Hematopoietic multipotent progenitor cell treated with erythropoietin and hydrocortisone succinate and interleukin-3 and kit ligand, for 15 days (in vitro differentiated cells): Measurements from ENCODE around the gene GJD3.
"Not testable (repeated sequence)": the region's sequence is repeated elsewhere in the genome, so short reads cannot be mapped to it uniquely, and the experiment has no call there.

ENCODE experiments used
- DNase-seq: peaks from one replicate; pipeline ENCODE4 v3.0.0-alpha.2; 2015; ENCODE audit warnings: low spot score

GJD3 gene

GRCh38 chr17:40367728-40368127, 3.2 kb upstream of the GJD3 start:
- not testable (repeated sequence) for DNase-seq

GRCh38 chr17:40366861-40367518, 2.5 kb upstream of the GJD3 start:
- DNase-seq = no peak

DNA sequence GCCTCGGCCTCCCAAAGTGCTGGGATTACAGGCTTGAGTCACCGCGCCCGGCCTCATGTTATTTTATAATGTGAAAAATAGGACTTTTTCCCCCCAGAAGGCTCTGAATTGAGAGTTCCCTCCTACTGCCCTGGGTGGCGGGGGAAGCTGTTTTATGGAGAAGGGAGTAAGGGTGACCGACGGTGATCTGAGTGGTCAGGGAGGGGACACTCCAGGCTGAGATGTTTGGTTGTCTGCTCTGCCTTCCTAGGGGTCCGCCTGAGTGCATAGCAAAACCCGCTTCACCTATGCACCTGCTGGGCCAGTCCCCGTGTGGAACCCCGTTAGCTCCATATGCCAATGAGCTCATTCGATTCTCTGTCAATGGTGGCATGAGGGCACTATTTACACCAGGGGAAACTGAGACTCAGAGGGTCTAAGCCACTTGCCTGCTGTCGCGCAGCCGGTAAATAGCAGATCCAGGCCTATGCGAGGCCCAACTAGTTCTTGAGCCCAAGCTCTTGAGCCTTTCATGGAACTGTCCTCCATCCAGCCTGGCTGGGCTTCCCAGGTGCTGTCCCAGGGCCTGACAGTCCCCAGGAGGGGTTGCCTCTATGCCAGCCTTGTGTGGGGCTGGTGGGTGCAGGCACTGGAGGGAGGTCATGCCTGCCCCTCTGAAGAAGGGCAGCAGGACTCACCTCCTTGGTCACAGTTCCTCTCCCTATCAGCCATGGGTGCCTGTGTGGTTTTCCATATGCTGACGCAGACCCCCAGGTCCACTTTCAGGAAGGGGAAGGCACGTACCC, 1.7 kb upstream of the GJD3 start:
- DNase-seq = no peak

GRCh38 chr17:40364906-40365305, 369 bp upstream of the GJD3 start:
- DNase-seq = no peak

DNA sequence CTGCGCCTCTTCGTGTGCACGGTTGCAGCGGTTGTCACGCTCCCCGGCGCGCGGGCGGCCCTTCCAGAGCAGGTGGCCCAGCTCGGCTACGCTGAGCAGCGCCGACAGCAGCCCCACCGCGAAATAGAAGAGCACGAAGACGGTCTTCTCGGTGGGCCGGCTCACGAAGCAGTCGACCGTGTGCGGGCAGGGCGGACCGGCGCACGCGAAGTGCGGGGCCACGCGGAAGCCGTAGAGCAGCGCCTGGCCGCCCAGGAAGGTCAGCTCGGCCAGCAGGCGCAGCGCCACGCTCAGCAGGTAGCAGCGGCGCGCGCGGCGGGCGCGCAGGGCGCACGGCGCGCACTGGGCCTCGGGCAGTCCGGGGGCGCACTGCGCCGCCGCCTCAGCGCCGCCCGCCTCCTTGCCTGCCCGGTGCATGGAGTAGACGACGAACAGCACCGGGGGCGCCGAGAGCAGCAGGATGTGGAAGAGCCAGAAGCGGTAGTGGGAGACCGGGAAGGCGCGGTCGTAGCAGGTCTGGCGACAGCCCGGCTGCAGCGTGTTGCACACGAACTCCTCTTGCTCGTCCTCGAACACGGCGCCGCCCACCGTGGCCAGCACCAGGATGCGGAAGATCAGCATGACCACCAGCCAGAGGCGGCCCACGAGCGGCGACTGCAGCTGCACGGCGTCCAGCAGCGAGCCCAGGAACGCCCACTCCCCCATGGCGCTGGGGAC, 1.3 kb downstream of the GJD3 start:
- DNase-seq = no peak

- DNase-seq = no peak
These were observed 1.8 kb downstream of the GJD3 start for GRCh38 chr17:40362696-40363110.

DNA sequence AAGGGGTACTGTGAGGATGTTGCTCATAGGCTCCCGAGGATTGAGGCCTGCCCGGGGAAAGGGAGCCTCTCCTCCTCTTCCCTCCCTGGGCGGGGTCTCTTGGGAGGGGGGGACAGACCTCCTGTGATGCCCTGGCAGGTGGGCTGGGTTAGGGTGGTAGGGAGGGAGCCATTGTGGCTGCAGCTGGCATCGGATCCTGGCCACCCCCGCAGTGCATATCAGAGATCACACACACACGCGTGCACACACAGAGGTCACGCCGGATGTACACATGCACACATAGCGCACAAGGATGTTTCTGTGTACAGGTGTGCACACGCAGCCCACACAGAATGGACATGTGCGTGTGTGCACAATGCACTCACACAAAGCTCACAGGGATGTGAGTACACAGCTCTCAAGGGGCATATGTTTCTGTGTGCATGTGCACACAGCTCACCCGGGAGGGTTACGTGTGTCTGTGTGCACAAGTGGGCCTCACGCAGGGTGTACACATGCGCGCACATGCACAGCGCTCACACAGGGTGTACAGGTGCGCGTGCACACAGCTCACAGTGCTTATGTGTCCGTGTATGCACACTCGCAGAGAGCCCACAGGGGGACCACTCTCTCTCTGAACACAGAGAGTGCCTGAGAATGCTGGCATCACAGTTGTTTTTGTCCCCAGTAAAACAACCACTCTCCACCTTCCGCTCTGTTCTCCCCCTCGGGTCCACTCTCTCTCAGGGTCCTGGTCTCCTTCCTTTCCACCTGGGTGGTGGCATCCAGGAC, 2.4 kb downstream of the GJD3 start:
- DNase-seq = no peak

DNA sequence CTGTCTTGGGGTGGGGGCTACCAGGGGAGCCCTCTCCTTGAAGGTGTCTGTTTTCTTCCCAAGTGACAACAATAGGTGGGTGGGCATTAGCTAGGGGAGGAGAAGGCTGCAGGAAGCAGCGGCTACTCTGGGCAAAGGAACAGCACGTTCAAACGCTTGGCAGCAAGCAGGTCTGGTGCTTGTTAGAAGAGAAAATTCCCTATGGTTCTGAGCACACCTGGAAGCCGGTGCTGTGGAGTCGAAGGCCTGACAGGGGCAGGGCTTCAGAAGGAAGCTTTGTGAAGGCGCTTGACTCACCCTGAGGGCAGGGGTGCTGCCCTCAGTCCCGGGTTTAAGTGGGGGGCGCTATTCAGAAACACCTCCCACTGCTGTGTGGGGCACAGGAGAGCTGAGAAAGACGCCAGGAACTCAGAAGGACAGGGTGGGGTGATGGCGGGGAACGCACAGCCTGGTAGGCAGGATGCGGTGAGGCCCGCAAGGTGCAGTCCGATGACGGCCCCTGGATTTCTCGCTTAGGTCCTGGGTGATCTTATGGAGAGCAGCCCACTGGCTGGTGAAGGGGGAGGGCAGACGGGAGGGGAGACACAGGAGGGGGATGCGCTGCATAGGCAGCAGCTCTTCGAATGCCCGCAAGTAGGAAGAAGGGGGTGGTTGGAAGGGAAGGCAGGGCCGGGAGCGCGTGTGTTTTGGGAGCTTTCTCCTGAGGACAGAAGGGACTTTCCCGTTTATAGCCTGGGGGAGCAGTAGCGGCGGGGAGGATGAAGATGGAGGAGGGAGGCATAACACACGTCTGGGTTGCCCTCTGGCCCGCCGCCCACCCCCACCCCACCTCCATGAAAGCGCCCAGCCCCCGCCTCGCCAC, 3.2 kb downstream of the GJD3 start:
- DNase-seq = no peak

GRCh38 chr17:40360091-40360490, 4.4 kb downstream of the GJD3 start:
- no peak for DNase-seq

- peak; percentile 82 for DNase-seq
These were observed 6.1 kb downstream of the GJD3 start for GRCh38 chr17:40358323-40359038.

GRCh38 chr17:40356990-40357881, 7.3 kb downstream of the GJD3 start:
- DNase-seq = no peak

DNA sequence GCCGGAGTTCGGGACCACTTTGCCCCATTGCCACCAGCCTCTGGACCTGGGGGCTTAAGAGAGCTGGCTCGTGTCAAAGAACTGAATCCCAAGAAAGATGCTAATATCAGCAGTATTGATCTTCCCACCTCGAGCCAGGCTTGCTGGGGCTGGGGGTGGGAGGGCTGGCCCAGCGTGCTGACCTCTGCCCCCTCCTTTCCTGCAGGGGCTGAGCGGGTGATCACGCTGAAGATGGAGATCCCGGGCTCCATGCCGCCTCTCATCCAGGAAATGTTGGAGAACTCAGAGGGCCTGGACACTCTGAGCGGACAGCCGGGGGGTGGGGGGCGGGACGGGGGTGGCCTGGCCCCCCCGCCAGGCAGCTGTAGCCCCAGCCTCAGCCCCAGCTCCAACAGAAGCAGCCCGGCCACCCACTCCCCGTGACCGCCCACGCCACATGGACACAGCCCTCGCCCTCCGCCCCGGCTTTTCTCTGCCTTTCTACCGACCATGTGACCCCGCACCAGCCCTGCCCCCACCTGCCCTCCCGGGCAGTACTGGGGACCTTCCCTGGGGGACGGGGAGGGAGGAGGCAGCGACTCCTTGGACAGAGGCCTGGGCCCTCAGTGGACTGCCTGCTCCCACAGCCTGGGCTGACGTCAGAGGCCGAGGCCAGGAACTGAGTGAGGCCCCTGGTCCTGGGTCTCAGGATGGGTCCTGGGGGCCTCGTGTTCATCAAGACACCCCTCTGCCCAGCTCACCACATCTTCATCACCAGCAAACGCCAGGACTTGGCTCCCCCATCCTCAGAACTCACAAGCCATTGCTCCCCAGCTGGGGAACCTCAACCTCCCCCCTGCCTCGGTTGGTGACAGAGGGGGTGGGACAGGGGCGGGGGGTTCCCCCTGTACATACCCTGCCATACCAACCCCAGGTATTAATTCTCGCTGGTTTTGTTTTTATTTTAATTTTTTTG, 8.5 kb downstream of the GJD3 start:
- DNase-seq = no peak

- peak; percentile 69 for DNase-seq
These were observed 9.3 kb downstream of the GJD3 start for GRCh38 chr17:40355123-40355803.

DNA sequence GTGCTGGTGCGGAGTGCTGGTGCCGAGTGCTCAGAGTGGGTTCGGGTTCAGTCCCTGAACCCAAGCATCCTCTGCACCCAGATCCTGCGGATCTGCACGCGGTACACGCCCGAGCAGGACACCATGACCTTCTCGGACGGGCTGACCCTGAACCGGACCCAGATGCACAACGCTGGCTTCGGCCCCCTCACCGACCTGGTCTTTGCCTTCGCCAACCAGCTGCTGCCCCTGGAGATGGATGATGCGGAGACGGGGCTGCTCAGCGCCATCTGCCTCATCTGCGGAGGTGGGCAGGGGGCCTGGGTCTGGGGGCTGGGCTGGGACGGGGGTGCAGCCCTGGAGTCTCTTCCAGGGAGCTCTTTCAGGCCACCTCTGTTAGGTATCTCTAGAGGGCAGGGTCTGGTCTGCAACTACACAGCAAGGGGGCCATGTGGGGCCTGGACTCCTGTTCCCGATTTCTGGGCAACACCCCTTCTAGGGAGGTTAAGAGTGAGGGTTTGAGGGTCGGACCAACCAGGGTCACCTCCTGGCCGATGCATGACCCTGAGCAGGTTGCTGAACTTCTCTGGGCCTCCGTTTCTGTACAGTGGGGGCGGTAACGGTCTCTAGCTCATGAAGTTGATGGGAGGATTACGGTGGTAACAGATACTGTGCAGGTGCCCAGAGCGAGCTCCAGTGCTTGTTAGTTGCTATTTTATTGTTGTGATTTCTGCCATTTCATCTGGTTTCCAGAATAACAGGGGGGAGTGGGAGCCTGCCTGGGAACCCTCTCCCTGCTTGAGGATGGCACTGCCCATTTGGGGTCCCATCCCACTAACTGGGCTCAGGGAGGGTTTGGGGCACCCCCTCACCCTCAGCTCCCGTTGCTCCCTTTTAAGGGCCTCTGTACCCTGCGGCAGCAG, 10.1 kb downstream of the GJD3 start:
- DNase-seq = no peak

- DNase-seq = no peak
These were observed 11.7 kb downstream of the GJD3 start for GRCh38 chr17:40352779-40353394.

- DNase-seq = no peak
These were observed 12.2 kb downstream of the GJD3 start for GRCh38 chr17:40352237-40352778.
